HT-29 (cell line): ENCODE data around the gene MLLT3. TPM values are rescaled to one million over a fixed set of nuclear protein-coding genes. Genes with fewer than 3 reads are reported as not detected.
A peak's percentile ranks its signal among the peaks of the same experiment; 100 is the strongest.

ENCODE experiments used
- DNase-seq: peaks from one replicate; pipeline ENCODE4 v3.0.0-alpha.2; 2015; ENCODE audit warnings: low spot score
- total RNA-seq: library from RNA; depleted of rRNA; stranded (reverse); fragments of >200 nt; shearing (Covaris generic); gene quantifications from 2 replicates; pipeline ENCODE4 v1.2.3, GENCODE V29; 2014

MLLT3 gene
- total RNA-seq, 1 experiment from 2014 or later: 20.2 TPM

DNA sequence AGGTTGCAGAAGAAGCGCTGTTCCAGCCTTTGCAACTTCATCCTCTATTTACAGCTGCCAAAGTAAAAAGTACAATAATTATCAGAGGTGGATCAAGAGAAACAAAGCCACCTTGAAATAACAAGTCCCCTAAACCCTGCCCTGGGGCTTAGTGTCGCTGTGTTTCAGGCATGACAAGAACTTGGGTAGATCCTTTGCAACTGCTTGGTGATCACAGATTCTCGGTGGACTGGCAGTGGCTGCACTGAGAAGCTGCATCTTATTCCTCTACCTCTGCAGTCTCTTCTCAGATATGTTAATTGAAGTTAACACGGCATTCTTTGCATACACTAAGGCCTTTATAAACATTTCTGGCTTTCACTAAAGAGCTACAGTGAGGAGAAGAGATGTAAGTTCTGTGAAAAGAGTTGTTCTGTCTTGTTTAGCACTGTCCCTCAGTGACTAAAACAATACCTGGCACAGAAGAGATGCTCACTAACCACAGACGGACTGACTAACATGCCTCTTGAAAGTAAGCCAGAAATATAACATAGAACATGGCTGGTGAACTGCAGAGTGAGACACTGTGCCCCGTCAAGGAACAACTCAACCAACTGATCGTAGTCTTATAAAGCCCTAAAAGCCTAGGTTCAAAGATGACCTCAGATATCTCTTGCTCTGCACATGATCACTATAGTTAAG, 144.2 kb downstream of the MLLT3 start:
- no peak for DNase-seq

DNA sequence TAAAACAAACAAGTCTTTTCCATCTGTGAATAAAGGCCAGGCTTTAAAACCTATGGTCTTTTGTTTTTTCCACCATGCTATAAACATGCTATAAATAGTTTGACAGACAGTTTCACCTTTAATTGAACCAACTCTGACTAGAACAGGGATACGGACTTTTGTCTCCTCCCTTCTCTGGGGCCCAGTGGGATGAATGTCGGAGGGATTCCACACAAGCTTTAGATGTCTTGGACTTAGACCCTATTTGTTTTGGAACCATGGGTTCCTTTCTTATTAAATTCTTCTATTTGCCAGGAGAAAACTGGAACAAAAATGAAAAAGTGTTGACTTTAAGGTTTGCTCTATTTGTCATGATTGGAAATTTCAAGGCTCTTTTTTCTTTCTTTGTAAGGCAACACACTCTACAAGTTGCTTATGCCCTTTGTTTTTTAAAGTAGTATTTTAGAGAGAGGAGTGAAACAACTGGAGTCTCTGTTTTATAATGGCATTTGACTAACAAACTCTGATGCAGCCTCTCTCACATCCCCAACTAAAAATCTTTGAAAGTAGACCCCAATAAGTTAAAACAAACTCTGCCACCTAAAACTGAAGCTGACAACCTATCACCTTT, 145.3 kb downstream of the MLLT3 start:
- peak; percentile 46 for DNase-seq

DNA sequence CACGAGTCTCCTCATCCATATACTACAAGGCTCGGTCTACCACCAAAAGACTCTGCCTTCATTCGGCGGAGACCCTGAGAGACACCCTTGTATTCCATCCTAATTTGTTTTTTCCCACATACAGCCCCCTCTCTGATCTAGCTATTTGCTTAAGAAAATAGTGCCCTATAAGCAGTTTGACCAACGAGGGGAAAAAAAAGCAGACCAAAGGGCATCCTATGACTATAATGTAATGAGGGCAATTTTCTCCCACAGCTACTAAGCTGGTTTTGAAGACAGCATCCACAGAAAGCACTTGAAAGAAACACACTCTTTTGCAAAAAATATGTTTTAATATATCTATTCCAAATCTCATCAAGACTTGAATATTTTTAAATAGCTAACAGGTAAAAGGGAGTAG, 147.8 kb downstream of the MLLT3 start:
- DNase-seq: no peak

DNA sequence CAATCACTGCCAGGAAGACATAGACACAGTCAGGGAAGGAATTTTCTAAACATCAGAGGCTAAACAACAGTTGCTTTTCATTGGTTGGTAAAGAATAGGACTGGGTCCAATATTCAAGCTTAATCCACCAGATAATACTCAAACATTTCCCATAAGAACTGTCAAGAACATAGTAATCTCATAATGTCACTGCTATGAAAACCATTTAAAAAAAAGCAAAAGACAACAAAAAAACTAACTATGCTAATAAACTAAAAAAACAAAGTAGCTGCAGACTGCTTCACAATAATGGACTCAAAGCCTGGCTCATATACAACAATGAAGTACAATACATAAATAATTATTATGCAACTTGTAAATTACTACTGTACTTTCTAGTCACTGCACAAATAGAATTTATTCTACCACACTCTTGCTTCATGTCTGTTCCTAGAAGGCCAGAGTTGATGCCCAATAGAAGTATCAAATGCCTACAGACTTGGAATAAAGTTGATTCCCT, 148.7 kb downstream of the MLLT3 start:
- DNase-seq: no peak

DNA sequence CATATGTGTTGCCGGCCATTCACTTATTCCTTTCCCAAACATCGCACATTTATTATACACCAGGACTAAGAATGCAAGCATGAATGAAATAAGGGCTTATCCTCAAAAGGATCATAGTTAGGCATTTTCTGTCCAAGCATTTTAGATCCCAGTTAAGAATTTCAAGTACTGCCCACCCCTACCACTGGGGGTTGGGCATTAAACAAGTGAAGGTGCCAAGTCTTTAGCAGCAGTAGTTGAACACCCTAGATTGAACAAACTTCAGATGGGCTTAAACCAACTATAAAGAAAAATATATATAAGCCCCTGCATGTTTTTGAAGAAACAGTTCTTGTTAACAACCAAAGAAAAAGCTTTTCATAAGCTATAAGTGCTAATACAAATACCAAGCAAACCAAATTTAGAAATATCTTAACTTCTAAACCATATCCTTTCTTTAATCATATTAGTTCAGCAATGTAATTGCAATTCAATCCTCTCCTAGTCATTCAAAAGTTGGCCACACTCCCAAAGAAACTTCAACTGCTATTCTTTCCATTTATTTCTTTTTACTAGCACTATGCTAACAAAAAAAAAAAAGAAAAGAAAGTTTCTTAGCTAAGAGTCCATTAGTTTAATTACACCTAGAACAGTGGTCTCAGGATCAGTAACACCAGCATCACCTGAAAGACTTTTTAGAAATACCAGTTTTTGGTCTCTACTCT, 149.8 kb downstream of the MLLT3 start:
- no peak for DNase-seq

DNA sequence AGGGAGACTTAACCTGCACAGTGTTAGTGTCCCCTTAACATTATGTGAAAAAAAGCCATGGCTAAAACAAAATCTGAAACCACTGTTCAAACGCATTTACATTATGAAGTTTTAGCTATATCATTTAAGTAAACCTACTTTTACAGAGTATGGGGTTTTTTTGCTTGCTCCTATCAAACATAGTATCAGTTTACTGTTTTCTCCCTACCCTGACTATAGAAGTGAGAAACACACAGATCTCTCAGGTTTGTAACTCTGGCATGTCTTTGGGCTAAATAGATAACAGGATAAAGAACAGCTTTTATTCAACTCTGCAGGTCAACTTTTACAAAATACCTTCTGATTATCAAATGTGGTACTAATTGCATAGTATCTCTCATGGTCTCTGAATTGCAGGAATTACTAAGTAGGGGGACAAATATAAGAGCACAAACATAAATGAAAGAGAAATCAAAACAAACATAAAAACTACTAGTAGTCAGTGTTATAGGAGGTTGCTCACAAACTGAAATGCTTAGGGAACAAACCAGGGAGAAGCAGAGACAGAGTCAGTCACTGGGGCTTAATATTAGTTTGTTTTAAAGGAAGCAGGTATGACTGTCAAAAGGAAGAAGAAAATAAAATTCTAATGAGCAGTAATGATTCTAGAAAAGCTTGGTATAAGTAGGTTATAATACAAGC, 155.8 kb downstream of the MLLT3 start:
- DNase-seq: no peak

DNA sequence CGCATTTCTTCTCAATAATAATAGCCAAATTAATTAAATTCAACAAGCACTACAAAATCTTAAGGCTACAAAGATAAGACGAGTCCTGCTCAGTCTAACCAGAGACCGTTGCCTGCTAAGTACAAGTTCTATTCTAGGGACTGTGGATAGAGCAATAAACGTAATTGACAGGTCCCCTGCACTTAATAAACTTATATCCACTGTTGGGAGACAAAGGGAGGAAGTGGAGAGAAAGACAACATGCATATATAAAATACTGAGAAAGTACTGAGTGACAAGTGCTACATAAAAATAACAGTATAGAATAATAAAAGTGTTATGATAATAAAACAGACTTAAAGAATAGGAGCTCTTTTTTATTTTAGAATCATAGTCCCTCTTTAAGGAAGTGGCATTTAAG, 158.1 kb downstream of the MLLT3 start:
- DNase-seq: no peak

DNA sequence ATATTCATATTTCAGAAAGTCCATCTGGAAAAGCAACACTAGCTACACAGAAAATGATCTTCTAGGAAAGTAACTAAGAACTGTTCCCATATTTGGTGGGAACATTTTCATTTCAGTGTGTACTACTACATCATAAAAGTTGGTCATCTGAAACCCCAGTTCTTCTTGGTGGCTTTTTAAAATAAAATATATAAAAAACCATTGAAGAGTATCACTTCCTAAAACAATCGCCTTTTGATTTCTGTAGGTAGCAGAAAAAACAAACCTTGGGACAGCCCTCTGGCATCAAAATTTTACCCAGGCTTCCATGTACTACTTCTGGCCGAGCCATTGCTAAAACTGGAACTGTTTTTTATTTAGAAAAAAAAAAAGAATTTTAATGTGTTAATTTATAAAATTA, 158.5 kb downstream of the MLLT3 start:
- no peak for DNase-seq

DNA sequence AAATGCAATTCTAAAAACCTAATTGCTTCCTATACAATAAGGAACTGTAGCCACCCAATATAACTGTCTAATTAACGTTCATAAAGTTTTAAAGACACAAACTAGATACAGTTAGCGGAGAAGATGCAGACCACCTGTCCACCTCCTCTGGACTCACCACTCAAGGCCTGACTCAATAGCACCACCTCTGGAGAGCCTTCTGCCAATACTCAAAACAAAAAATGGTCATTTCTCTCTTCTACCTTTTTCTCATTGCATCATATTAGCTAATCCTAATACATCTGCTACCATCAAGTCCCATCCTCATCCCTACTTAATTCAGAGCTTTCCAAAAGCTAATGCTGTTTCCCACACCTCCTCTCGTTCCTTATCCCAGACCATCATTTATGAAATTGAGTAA, 159.9 kb downstream of the MLLT3 start:
- DNase-seq: no peak

DNA sequence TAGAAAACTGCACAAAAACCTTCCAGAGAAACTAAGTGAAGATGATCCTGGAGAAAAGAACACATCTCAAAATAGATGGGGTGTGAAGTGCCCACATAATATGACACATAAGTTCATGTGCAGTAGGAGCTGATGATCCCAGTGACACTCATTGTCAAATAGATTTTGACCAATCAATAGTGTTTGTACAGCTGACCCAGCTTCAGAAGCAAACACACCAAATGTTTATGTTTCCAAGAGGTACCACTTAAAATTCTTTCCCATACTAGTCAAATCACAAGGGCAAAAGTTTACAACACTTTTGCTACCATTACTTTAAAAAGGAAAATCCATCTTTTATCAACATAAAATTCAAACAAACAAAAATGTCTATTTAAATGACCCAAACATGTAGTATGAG, 175.0 kb downstream of the MLLT3 start:
- DNase-seq: no peak

DNA sequence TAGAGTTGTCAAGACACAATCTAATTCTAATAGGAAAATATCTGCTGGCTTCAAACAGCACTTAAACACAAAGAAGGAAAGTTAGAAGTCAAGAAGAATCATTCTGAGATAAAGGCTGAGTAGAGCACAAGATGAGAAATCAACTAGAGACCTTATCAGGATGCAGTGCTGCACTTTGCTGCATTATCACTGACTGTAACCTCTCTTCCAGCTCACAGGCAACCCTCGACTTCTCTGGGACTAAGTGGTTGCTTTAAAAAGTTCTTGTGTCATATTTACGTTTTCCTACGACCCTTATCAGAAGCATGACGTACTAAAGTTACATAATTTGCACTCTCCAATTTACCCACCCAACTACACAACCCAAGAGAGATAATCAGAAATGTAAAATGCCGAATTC, 176.1 kb downstream of the MLLT3 start:
- no peak for DNase-seq

DNA sequence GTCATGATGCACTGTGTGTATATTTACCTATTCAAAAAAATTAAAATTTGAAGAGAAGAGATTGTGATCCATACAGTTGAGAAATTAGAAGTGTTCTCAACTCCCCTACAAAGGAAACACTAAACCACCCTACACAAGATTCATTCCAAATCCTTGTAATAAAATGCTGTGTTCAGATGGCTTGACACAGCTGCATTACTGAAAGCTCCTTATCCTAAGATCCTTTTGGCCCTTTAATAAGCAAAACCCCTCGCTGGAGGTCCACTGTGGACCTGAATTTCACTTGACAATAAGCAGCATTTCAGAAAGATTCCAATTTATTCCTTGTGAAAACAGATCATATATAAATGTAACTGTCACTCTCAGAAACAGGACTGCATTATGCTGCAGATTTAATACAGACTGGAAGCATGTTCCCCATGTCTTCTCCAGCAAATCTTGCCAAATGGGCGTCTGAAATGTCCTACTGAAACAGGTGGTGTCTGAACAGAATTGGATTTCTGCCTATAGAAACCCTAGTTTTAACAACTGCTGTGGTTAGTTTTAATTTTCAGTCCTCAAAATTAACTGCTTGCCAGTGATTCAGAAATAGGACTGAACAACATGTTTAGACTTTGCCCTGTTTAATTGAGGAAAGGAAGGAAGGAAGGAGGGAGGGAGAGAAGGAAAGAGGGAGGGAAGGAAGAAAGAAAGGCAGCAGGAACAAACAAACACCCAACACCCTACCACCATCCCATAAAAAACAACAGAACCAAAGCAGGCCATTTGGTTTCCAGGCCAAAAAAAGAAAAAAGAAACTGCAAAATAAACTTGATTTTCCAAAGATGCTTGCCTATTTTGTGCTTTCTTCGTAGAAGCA, 179.6 kb downstream of the MLLT3 start:
- DNase-seq: no peak

DNA sequence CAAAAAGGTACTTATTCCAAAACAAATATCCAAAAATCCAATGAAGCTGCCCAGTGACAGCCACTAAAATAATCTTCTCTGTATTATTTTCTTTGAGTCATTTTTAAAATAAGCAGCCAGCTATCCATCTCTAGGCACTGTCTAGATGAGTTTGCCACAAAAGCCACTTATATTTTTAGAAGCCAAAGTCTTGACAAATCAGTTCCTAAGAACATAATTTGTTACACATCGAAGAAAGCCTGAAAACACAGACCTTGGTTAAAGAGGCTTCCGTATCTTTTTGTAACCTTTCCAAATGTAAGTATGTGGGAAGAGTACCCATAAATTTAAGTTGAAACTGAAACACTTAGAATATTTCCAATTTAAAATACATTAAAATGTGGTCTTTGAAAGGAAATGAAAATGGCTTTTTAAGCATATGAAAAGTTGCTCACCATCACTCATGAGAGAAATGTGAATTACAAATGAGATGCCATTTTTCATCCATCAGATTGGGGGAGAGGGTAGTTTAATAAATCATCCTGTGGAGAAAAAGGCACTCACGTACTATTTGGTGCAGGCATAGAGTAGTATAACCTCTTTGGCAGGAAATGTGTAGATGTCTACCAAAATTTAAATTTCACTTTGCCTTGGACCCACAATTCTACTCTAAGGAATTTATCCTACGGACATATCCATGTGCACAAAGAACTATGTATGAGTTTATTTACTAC, 180.4 kb downstream of the MLLT3 start:
- no peak for DNase-seq

DNA sequence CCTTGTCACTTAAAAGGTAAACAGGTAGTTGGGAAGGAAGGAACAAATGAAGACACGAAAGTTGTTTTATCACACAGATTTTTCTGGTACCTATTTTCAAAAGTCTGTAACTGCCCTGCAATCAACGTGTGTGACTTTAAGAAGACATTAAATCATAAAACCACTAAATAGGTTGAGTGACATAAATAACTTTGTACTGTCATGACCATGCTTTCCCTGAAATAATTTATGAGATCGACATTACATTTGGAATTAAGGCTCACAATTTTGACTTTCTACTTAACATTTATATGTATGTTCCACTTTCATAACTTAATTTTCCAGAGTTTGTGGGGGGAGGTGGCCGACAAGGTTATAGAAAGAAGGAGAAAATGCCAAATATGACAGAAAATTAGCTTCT, 181.1 kb downstream of the MLLT3 start:
- no peak for DNase-seq

DNA sequence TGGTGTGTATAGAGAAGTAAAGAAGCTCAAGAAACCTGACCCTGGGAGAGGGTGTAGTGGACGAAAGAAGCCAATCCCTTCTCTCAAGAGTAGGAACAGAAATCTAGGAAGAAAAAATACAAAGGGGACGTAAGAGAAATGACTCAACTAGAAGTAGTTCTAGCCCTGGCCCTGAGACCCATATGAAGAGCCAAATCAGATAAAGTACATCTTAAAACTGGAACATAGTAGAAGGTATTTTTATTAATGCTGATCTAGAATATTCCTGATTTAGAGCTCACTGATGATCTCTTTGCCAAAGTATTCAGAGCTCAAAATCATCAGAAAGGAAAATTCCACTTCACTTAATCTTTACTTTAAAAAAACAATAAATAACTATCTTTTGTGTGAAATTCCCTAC, 184.8 kb downstream of the MLLT3 start:
- no peak for DNase-seq

DNA sequence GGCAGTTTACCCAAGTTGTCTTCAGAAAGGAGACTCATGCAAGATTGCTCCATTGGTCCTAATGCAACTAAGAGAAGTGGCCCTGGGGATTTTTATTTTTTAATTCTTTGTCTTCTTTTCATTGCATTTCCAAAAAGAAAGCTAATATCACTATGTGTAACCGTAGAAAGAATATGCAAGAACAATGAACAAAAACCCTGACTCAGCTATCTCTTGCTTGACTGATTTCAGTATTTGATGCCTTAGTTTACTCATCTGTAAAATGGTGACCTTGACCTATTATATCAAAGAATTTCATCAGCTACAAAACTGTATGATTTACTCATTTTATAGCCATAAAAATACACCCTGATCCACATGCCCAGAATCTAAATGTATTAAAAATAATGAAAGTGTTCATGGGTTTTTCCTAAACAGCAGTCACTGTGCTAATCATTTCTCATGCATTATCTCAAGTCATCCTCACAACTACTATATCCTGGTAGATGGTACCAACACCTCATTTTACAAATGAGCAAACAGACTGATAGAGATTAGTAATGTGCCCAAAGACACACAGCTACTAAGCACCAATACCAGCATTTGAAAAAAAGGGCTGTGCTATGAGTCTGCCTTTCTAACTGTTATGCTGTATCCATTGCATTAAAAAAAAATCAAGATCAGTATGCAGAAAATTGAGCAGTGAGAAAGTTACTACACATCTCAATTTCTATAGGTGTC, 185.7 kb downstream of the MLLT3 start:
- DNase-seq: no peak

DNA sequence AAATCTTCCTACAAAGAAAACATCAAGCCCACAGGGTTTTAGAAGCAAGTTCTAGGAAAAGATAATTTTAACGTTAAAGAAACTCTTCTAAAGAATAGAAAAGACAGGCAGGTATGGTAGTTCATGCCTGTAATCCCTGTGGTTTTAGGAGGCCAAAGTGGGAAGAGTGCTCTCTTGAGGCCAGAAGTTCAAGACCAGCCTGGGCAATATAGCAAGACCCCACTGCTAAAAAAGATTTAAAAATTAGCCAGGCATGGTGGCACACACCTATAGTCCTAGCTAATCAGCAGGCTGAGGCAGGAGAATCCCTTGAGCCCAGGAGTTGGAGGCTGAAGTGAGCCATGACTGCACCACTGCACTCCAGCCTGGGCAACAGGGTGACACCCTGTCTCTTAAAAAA, 193.3 kb downstream of the MLLT3 start:
- no peak for DNase-seq

DNA sequence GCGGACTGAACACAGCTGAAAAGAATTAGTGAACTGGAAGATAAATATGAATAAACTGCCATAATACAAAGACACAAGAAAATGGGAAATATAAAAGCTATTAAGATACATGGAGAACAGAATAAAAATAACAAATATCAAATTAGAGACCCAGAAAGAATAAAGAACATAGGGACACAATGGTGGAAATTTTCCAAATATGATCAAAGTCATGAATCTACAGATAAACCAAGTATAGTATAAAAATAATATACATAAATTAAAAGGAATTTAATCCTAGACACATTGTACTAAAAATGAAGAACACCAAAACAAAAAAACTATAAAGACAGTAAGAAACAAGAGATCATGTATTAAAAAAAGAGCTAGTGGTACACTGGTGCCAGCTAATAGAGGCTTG, 194.9 kb downstream of the MLLT3 start:
- no peak for DNase-seq

DNA sequence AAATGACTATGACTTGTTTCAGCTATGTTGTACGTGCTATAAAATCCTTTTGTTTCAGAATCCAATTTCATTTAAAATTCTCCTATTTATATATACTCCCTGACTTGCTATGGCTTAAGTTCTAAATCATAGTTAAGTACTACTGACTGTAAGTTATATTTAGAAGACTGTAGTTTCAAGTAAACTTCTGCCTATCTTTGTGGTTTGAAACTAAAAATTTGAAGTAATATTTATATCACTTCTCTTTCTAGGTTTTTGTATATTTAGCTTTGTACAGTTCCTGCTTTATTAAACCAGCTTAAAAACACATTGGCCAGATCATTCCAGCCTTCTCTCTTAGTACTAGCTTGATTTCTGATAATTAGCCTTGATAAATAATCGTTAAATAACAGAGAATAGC, 196.3 kb downstream of the MLLT3 start:
- no peak for DNase-seq

DNA sequence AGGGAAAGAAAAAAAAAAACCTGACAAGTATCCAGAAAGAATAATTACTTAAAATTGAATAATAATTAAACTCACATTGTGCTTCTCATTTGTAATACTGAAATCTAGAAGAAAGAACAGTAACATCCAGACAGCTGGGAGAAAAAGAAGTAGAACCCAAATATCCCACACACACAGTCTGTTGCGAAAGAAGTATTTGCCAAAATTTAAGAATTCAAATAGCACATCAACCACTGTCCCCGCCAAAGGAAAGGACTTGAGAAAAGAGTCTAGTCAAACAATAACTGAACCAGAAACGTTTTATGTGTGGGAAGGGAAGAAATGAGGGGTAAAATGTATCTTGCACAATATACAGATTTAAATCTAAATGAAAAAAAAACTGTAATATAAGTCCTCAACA, 202.8 kb downstream of the MLLT3 start:
- no peak for DNase-seq
